ENCODE measurements around the gene C14orf93. TPM values are rescaled to one million over a fixed set of nuclear protein-coding genes. Genes with fewer than 3 reads are reported as not detected.
A peak's percentile ranks its signal among the peaks of the same experiment; 100 is the strongest.

Gene C14orf93
- polyA plus RNA-seq, 2 donors, result 4.7 to 6.1 TPM

- H3K4me3 ChIP-seq (ENCODE audit: low read depth in 1 of 2, low read length in 2 of 2), result no peak overlapping the region
- WGBS, 2 donors, result 82 to 85% methylated on average over 13 of the region's 13 CpGs
- H3K4me1 ChIP-seq (ENCODE audit: control insufficient read depth in 2 of 2, insufficient read depth in 2 of 2, low read length in 1 of 2), result no peaks in the 10 kb centered on the region
- no peaks in the 10 kb centered on the region for H3K9me3 ChIP-seq (ENCODE audit: control insufficient read depth in 2 of 2, insufficient read depth in 1 of 2, low read depth in 1 of 2, low read length in 1 of 2)
- no peaks in the 10 kb centered on the region for H3K36me3 ChIP-seq (ENCODE audit: control insufficient read depth in 2 of 2, insufficient read depth in 2 of 2, low read length in 1 of 2)
- H3K27ac ChIP-seq (ENCODE audit: low read depth in 2 of 2, low read length in 1 of 2), result no peak overlapping the region
- H3K27me3 ChIP-seq (ENCODE audit: control insufficient read depth in 1 of 2, insufficient read depth in 2 of 2, low read length in 2 of 2), result no peaks in the 10 kb centered on the region
Observed at GRCh38 chr14:23045419-23046357, 35.7 kb upstream of the C14orf93 start.

DNA sequence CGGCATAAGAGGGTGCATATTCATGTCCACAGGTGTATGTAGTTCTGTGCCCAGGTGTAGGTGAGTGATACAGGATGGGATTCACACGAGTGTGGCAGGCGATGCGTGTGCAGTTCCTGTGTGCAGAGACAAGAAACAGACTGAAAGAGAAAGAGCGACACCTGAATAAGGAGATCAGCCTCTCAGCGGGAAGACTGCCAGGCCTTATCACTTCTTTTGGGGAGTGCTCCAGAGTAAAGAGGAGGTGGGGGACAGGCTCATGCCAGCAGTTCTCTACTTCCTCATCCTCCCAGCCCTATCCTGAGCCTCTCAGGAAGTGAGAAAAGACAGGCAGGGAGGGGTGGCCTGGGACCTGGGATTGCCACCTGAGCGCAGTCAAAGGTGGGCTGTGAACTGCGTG, 34.9 kb upstream of the C14orf93 start:
- Histone ChIP-seq H3K4me1 (ENCODE audit: control insufficient read depth in 2 of 2, insufficient read depth in 2 of 2, low read length in 1 of 2) (no peaks in the 10 kb centered on the region), H3K9me3 (ENCODE audit: control insufficient read depth in 2 of 2, insufficient read depth in 1 of 2, low read depth in 1 of 2, low read length in 1 of 2) (no peaks in the 10 kb centered on the region), H3K27me3 (ENCODE audit: control insufficient read depth in 1 of 2, insufficient read depth in 2 of 2, low read length in 2 of 2) (no peaks in the 10 kb centered on the region), H3K27ac (ENCODE audit: low read depth in 2 of 2, low read length in 1 of 2) (no peak overlapping the region), H3K36me3 (ENCODE audit: control insufficient read depth in 2 of 2, insufficient read depth in 2 of 2, low read length in 1 of 2) (no peaks in the 10 kb centered on the region), H3K4me3 (ENCODE audit: low read depth in 1 of 2, low read length in 2 of 2) (no peak overlapping the region)
- 82 to 87% methylated on average over 8 of the region's 8 CpGs for WGBS, 2 donors

DNA sequence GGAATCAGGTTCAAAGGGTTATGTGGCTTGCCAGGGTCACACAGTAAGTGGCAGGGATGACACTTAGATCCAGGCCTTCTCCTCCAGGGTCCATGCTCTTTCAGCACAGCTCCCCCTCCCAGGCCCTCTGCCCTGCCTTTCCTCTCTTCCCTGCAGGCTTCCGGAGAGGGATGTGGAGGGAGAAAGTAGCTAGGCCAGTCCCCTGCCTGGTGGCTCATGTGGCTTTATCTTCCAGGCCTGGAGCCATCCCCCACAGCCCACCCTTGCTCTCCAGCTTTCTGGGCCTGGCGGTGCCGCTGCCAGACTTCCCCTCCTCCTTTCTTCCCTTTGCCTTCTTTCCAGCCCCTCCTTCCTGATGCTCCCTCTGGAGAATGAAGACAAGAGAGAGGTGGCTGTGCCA, 33.8 kb upstream of the C14orf93 start:
- Histone ChIP-seq H3K36me3 (ENCODE audit: control insufficient read depth in 2 of 2, insufficient read depth in 2 of 2, low read length in 1 of 2) (no peaks in the 10 kb centered on the region), H3K4me1 (ENCODE audit: control insufficient read depth in 2 of 2, insufficient read depth in 2 of 2, low read length in 1 of 2) (no peaks in the 10 kb centered on the region), H3K27ac (ENCODE audit: low read depth in 2 of 2, low read length in 1 of 2) (no peak overlapping the region), H3K27me3 (ENCODE audit: control insufficient read depth in 1 of 2, insufficient read depth in 2 of 2, low read length in 2 of 2) (no peaks in the 10 kb centered on the region), H3K4me3 (ENCODE audit: low read depth in 1 of 2, low read length in 2 of 2) (no peak overlapping the region), H3K9me3 (ENCODE audit: control insufficient read depth in 2 of 2, insufficient read depth in 1 of 2, low read depth in 1 of 2, low read length in 1 of 2) (no peaks in the 10 kb centered on the region)
- 88 to 90% methylated on average over 3 of the region's 3 CpGs for WGBS, 2 donors

- Histone ChIP-seq H3K9me3 (ENCODE audit: control insufficient read depth in 2 of 2, insufficient read depth in 1 of 2, low read depth in 1 of 2, low read length in 1 of 2) (no peaks in the 10 kb centered on the region), H3K4me1 (ENCODE audit: control insufficient read depth in 2 of 2, insufficient read depth in 2 of 2, low read length in 1 of 2) (no peaks in the 10 kb centered on the region), H3K27ac (ENCODE audit: low read depth in 2 of 2, low read length in 1 of 2) (no peak overlapping the region), H3K4me3 (ENCODE audit: low read depth in 1 of 2, low read length in 2 of 2) (no peak overlapping the region), H3K27me3 (ENCODE audit: control insufficient read depth in 1 of 2, insufficient read depth in 2 of 2, low read length in 2 of 2) (no peaks in the 10 kb centered on the region), H3K36me3 (ENCODE audit: control insufficient read depth in 2 of 2, insufficient read depth in 2 of 2, low read length in 1 of 2) (no peaks in the 10 kb centered on the region)
- WGBS, 2 donors, result 83 to 84% methylated on average over 6 of the region's 6 CpGs
Observed at GRCh38 chr14:23043145-23043544, 33.2 kb upstream of the C14orf93 start.

DNA sequence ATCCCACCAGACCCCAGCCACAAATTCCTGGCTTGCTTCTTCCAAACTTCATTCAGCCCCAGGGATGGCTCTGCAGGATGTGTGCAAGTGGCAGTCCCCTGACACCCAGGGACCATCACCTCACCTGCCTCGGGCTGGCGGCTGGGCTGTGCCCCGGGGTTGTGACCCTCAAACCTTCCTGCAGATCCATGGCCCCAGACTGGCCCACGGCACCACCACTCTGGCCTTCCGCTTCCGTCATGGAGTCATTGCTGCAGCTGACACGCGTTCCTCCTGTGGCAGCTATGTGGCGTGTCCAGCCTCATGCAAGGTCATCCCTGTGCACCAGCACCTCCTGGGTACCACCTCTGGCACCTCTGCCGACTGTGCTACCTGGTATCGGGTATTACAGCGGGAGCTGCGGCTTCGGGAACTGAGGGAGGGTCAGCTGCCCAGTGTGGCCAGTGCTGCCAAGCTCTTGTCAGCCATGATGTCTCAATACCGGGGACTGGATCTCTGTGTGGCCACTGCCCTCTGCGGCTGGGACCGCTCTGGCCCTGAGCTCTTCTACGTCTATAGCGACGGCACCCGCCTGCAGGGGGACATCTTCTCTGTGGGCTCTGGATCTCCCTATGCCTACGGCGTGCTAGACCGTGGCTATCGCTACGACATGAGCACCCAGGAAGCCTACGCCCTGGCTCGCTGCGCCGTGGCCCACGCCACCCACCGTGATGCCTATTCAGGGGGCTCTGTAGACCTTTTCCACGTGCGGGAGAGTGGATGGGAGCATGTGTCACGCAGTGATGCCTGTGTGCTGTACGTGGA, 32.4 kb upstream of the C14orf93 start, which contains the start of gene PSMB11:
PSMB11 (plus strand) TSS at position 51 of the 804 bp plus-strand sequence; CDS start at position 65, 14 bp downstream.
- 94% methylated on average over 36 of the region's 36 CpGs for WGBS, 2 donors
- Histone ChIP-seq H3K4me3 (ENCODE audit: low read depth in 1 of 2, low read length in 2 of 2) (no peak within 1 kb of the TSS), H3K9me3 (ENCODE audit: control insufficient read depth in 2 of 2, insufficient read depth in 1 of 2, low read depth in 1 of 2, low read length in 1 of 2) (no peaks in the 10 kb centered on the region), H3K27me3 (ENCODE audit: control insufficient read depth in 1 of 2, insufficient read depth in 2 of 2, low read length in 2 of 2) (no peaks in the 10 kb centered on the region), H3K4me1 (ENCODE audit: control insufficient read depth in 2 of 2, insufficient read depth in 2 of 2, low read length in 1 of 2) (no peaks in the 10 kb centered on the region), H3K27ac (ENCODE audit: low read depth in 2 of 2, low read length in 1 of 2) (no peak within 1 kb of the TSS), H3K36me3 (ENCODE audit: control insufficient read depth in 2 of 2, insufficient read depth in 2 of 2, low read length in 1 of 2) (no peaks in the 10 kb centered on the region)

- H3K27ac ChIP-seq (ENCODE audit: low read depth in 2 of 2, low read length in 1 of 2), result no peak overlapping the region
- no peaks in the 10 kb centered on the region for H3K27me3 ChIP-seq (ENCODE audit: control insufficient read depth in 1 of 2, insufficient read depth in 2 of 2, low read length in 2 of 2)
- no peaks in the 10 kb centered on the region for H3K36me3 ChIP-seq (ENCODE audit: control insufficient read depth in 2 of 2, insufficient read depth in 2 of 2, low read length in 1 of 2)
- no peak overlapping the region for H3K4me3 ChIP-seq (ENCODE audit: low read depth in 1 of 2, low read length in 2 of 2)
- no peaks in the 10 kb centered on the region for H3K9me3 ChIP-seq (ENCODE audit: control insufficient read depth in 2 of 2, insufficient read depth in 1 of 2, low read depth in 1 of 2, low read length in 1 of 2)
- WGBS, 2 donors, result 82 to 87% methylated on average over 8 of the region's 8 CpGs
- H3K4me1 ChIP-seq (ENCODE audit: control insufficient read depth in 2 of 2, insufficient read depth in 2 of 2, low read length in 1 of 2), result no peaks in the 10 kb centered on the region
Observed at GRCh38 chr14:23041729-23042128, 31.8 kb upstream of the C14orf93 start.

- H3K36me3 ChIP-seq (ENCODE audit: control insufficient read depth in 2 of 2, insufficient read depth in 2 of 2, low read length in 1 of 2), result no peaks in the 10 kb centered on the region
- no peak overlapping the region for H3K4me3 ChIP-seq (ENCODE audit: low read depth in 1 of 2, low read length in 2 of 2)
- no peaks in the 10 kb centered on the region for H3K27me3 ChIP-seq (ENCODE audit: control insufficient read depth in 1 of 2, insufficient read depth in 2 of 2, low read length in 2 of 2)
- 85 to 87% methylated on average over 4 of the region's 4 CpGs for WGBS, 2 donors
- H3K27ac ChIP-seq (ENCODE audit: low read depth in 2 of 2, low read length in 1 of 2), result no peak overlapping the region
- no peaks in the 10 kb centered on the region for H3K9me3 ChIP-seq (ENCODE audit: control insufficient read depth in 2 of 2, insufficient read depth in 1 of 2, low read depth in 1 of 2, low read length in 1 of 2)
- H3K4me1 ChIP-seq (ENCODE audit: control insufficient read depth in 2 of 2, insufficient read depth in 2 of 2, low read length in 1 of 2), result no peaks in the 10 kb centered on the region
Observed at GRCh38 chr14:23040100-23040499, 30.2 kb upstream of the C14orf93 start.

DNA sequence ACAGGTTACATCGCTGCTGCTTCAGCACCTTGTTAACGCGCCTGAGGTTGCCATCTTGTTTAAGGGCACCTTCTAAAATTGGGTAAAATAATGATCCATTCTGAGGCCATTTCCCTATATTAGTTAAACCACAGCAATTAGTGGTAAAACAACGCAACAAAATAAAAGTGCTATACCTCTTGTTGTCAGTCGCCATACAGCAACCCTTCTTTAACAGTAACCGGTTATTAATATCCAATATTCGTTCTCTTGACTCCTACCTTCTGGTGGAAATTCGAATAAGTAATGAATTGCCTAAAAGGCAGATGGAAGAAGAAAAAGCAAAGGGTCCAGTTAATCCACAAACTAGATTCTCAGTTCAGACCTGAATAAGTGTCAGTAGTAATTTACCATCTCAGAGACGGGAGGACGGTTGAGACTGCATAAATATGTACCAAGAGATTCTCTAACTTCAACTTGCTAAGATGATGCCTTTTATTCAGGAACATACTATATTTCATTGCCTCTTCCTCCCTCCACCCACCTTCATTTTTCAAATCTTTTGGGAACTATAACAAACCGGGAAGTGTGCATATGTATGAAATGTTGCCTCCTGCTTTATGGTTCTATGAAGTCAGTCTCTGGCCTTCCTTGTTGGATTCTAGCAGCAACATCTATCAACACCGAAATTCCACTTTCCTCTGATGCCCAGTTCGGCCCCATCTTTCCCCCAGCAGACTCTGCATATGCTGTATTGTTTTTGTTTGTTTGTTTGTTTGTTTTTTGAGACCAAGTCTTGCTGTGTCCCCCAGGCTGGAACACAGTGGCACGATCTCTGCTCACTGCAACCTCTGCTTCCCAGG, 25.6 kb upstream of the C14orf93 start:
- Histone ChIP-seq H3K27me3 (ENCODE audit: control insufficient read depth in 1 of 2, insufficient read depth in 2 of 2, low read length in 2 of 2) (no peaks in the 10 kb centered on the region), H3K4me3 (ENCODE audit: low read depth in 1 of 2, low read length in 2 of 2) (peak overlapping the region in 1 of 2 donors; percentile 92), H3K27ac (ENCODE audit: low read depth in 2 of 2, low read length in 1 of 2) (peak overlapping the region; percentile 92 to 93), H3K9me3 (ENCODE audit: control insufficient read depth in 2 of 2, insufficient read depth in 1 of 2, low read depth in 1 of 2, low read length in 1 of 2) (no peaks in the 10 kb centered on the region), H3K36me3 (ENCODE audit: control insufficient read depth in 2 of 2, insufficient read depth in 2 of 2, low read length in 1 of 2) (peaks cover 0 to 11% of the 10 kb centered on the region in 2 donors), H3K4me1 (ENCODE audit: control insufficient read depth in 2 of 2, insufficient read depth in 2 of 2, low read length in 1 of 2) (peaks cover 0 to 8% of the 10 kb centered on the region in 2 donors)
- WGBS, 2 donors, result 69 to 71% methylated on average over 14 of the region's 14 CpGs

All from esophagus (tissue), 2 donors.